Measurements from ENCODE around the gene LCE1B.

Gene LCE1B, protein sequence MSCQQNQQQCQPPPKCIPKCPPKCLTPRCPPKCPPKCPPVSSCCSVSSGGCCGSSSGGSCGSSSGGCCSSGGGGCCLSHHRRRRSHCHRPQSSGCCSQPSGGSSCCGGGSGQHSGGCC

DNA sequence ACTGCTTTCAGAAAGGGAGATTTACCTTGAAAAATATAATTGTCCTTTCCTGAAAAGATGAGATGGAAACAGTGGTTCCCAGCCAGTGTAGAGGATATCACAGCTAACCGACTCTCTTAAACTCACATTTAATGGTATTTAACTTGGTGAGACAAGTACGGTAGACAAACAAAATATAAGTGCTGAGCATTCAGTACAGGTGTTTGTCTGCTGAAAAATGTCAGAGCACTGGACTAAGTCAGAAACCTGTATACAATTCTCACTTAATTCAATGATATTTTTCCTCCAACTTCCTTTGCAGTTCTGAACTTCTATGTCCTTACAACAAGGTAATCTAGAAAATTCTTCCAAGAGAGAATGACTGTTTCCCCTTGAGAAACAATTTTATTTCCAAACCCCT is at the start of gene LCE1B:
LCE1B (plus strand) TSS at position 301 of the 400 bp plus-strand sequence. CDS start 476 bp downstream, outside the sequence.
- no peak for DNase-seq

DNA sequence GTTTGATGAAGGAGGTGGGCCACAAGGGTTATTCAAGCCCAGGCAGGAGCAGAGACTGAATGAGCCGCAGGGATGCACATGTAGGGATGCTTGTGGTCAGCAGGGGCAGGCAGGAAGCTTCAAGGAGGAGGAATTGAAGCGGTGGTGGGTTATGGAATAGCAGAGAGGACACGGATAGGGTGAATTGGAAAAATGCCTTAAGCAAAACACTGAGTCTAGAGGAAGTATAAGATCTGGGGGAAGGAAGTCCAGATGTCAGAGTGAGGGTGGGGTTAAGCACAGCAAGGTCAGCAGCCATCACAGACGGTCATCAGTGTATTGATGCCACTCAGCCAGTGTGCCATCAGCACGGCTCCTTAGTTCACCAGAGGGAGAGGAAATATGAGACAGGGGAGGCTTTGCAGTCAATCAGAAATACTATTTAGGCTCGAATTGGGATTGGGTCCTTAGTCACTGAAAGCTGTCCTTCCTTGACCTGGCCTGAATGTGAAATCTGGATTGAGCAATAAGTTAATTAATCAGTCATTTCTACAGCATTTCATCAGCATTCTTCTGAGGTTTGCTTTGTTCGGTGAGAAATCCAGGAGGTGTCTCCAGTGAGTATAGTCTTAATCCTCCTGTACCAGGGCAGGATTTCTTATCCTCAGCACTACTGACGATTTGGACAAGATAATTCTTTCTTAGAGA is 42.8 kb upstream of the LCE1B start:
- DNase-seq: no peak

GRCh38 chr1:152770411-152770810 is 41.4 kb upstream of the LCE1B start:
- no peak for DNase-seq

GRCh38 chr1:152774875-152775274 is 36.9 kb upstream of the LCE1B start, which contains the start of gene LCE1F:
TSS of gene LCE1F (plus strand) at chr1:152775140. CDS start at chr1:152776372, 1,232 bp downstream.
- no peak for DNase-seq

DNA sequence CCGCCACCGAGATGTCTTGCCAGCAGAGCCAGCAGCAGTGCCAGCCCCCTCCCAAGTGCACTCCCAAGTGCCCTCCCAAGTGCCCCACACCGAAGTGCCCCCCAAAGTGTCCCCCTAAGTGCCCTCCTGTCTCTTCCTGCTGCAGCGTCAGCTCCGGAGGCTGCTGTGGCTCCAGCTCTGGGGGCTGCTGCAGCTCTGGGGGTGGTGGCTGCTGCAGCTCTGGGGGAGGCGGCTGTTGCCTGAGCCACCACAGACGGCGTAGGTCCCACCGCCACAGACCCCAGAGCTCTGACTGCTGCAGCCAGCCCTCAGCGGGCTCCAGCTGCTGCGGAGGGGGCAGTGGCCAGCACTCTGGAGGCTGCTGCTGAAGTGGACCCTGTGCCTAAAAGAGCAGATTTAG is 35.4 kb upstream of the LCE1B start:
- DNase-seq: no peak

DNA sequence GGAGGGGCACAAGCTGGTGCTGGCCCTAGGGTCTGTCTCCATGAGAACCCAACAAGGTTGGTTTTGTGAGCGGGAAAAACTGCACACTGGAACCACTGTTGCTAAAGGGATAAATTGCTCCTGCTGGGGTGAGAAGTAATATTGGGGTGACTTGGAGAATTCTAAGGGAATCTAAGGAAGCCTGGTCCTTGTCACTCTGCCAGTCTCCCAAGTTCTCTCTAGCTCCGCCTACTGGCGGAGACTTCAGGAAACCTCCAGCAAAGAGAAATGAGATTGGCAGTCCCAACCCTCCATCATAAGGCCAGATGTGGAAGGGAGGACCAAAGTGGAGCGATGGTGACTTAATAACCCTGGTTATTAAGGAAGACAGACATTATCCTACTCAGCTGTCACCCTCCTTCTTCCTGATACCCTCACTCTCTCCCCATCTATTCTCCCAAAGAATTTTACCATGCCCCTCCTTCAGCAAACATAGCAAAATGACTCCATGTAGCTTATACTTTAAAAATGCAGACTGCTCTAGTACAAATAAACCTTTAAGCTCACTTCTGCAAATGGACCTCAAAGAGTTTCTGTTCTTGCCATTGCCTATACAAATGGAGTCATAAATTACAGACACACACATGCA is 34.1 kb upstream of the LCE1B start:
- DNase-seq: no peak

- no peak for DNase-seq
Measured at GRCh38 chr1:152783095-152783494, 28.7 kb upstream of the LCE1B start.

DNA sequence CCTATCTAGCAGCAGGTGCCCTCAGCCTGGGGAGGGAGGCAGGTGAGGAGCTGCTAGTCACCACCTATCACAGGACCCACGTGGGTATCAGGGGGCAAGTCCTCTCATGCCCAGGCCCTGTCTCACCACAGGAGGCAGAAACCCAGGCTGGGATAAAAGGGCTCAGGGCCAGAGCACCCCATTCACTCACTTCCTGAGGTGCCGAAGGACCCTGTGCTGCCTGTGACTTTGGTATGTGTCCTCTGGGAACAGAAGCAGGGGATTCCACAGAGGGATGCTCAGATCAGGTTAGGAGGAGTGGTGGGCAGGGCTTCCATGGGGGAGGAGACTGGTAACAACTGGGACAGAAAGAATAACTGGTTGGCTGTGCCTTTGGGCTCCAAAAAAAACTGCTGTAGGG is 25.7 kb upstream of the LCE1B start, which contains the start of gene LCE1E:
LCE1E (plus strand) TSS at position 181 of the 400 bp plus-strand sequence. CDS start 1,043 bp downstream, outside the sequence.
- DNase-seq: no peak

DNA sequence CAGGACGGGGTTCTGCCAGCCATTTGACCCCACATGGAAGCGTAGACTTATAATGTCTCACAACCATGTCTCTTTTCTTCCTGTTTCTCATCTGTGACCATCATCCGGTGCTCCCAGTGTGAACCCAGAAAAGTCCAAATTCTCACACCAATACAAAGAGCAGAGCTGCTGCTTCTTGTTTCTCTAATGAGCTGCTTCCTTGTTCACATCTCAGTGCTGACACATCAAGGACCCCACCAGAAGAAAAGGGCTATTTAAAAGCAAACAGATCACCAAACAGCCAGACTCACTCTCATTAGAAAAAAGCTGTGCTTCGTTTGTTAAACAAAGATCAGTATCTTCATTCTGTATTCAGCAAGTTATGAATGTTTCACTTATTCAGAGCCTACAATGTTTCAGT is 16.1 kb upstream of the LCE1B start:
- DNase-seq: no peak

GRCh38 chr1:152796421-152796820 is 15.3 kb upstream of the LCE1B start, which contains the start of gene LCE1D:
TSS of gene LCE1D (plus strand) at chr1:152796721. CDS start at chr1:152797795, 1,074 bp downstream.
- DNase-seq: no peak

DNA sequence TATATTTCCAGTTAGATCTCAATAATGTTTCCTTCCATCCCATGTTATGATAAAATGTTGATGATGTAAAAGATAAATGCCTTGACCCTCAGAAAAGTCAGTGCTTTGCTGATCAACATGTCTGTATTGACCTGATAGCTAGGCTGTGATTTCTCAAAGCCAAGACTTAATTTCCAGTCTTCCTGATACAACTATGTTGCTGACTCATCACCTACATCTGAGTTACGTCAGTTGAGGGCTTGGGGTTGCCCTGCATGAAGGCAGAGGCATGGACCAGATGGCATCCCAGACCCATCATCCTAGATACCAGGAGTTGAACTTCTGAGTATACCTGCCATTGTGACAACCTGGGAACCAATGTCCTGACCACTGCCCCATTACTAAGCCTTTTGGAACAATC is 10.4 kb upstream of the LCE1B start:
- DNase-seq: no peak

GRCh38 chr1:152806576-152806975 is 5.2 kb upstream of the LCE1B start, which contains the start of gene LCE1C:
TSS of gene LCE1C (minus strand) at chr1:152806651. CDS start at chr1:152805478, 1,173 bp downstream.
- no peak for DNase-seq

GRCh38 chr1:152811050-152811449 is 721 bp upstream of the LCE1B start:
- DNase-seq: no peak

- DNase-seq: no peak
Measured at GRCh38 chr1:152817309-152817708, 5.5 kb downstream of the LCE1B start.

- no peak for DNase-seq
Measured at GRCh38 chr1:152823294-152823693, 11.5 kb downstream of the LCE1B start.

- no peak for DNase-seq
Measured at GRCh38 chr1:152824964-152825363, 13.2 kb downstream of the LCE1B start.

DNA sequence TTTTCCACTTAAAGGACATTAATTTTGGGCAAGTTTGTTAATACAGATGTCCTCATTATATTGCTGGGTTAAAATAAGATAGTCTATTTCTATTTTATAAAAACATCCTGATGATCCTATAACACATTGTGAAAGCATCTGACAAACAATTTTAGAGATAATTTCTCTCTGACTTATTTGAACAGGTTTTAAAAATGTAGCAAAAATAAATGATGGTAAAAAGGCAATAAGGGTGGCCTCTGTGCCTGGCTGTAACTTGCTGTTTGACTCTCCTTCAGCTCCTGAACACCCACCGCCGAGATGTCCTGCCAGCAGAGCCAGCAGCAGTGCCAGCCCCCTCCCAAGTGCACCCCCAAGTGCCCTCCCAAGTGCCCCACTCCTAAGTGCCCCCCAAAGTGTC is 15.4 kb downstream of the LCE1B start, which contains the start of gene LCE1A:
LCE1A (plus strand) TSS at position 301 of the 400 bp plus-strand sequence; CDS start at position 301, 0 bp downstream.
- no peak for DNase-seq

DNA sequence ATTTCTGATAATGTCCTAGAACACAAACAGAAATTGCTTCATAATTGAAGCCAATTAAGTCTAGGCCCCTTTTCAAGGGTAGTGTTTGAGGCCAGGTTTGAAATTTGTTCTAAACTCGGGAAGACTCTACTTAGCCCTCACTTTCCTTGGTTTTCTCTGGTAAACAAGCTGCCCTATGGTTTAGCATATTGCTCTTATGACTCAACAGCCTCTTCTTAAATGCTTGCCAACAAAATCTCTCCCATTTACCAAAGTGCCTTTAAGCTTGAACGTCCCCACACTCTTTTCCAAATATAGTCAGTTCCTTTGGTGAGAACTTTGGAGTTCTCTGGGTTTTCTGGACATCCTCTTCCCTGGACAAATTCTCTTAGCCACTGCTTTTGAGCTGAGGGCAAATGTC is 25.1 kb downstream of the LCE1B start:
- no peak for DNase-seq

- no peak for DNase-seq
Measured at GRCh38 chr1:152842556-152842955, 30.8 kb downstream of the LCE1B start, which contains the start of gene LCE6A. TSS of gene LCE6A (plus strand) at chr1:152842856. CDS start at chr1:152843521, 665 bp downstream.

GRCh38 chr1:152855661-152856060 is 43.9 kb downstream of the LCE1B start:
- DNase-seq: no peak

- DNase-seq: no peak
Measured at GRCh38 chr1:152858062-152858461, 46.3 kb downstream of the LCE1B start.

DNA sequence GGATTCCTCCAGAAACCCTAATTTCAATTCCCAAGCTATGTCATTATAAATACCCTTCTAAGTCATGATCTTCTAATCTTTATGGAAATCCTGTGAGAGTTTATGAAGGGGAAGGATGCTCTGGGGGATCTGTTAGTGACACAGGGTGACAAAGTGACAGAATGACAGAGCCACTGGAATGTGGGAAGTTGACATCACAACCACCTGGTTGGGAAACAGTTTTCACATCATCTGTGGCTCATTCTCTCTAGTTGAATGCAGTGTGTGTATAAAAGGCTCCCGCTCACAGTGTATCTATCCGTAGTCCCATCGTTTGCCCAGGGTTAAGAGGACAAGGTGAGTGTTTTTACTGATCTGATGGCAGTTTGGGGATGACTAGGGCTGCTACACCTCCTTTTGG is 47.9 kb downstream of the LCE1B start, which contains the start of gene LCE7A:
LCE7A (plus strand) TSS at position 301 of the 400 bp plus-strand sequence. CDS start 702 bp downstream, outside the sequence.
- no peak for DNase-seq

DNA sequence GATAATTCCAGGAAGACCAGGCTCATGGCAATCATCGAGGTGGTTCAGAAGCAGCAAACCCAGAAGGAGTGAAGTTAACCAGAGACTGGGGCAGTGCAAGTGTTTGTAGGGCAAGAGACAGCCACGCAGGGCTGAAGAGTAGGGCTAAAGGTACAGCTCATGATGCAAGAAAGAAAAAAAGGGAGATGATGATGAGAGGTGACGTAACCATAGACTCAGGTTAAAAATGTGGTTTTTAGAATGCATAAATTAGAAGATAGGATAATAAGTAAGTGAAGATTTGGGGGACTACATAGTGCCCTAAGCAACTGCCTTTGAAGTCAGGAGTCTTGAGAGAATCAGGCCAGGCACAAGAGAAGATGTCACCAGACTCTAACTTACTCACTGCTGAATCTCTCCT is 48.4 kb downstream of the LCE1B start:
- no peak for DNase-seq

DNA sequence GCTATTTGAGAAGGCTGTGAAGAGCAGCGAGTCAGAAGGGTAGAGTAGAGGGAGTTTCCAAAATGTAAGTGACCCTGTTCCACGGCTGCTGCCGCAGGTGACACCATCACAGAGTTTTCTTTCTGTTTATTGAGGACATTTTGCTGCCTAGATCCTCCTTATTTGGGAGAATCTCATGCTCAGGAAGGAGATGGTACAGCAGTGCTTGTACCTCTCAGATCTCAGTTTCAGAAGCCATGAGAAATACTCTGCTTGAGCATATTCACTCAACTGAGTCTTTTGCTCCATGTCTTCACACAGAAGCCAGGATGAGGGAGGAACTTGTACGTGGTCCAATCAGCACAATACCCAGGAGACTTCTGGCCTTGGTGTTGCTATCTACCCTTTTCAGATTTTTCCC is 49.6 kb downstream of the LCE1B start:
- DNase-seq: no peak

All from stimulated activated CD4-positive, alpha-beta T cell treated with anti-CD3 and anti-CD28 coated beads, Interleukin-1b, Interleukin-23, amount 100 ng/mL, for 48 hours (primary cell).